Stimulated activated CD8-positive, alpha-beta memory T cell treated with anti-CD3 and anti-CD28 coated beads, Interleukin-15, amount 100 ng/mL, for 24 hours (primary cell): ENCODE results near the gene LYSMD4.

ENCODE experiments used
- DNase-seq: peaks from one replicate; pipeline ENCODE4 v3.0.0-alpha.2; 2020; ENCODE audit warnings: low read depth

The LYSMD4 gene

GRCh38 chr15:99731336-99732123, 1.7 kb downstream of the LYSMD4 start:
- no peak for DNase-seq

GRCh38 chr15:99729920-99730319, 3.3 kb downstream of the LYSMD4 start:
- no peak for DNase-seq

- DNase-seq: no peak
Measured at GRCh38 chr15:99729327-99729726, 3.9 kb downstream of the LYSMD4 start.

GRCh38 chr15:99728916-99729315, 4.3 kb downstream of the LYSMD4 start:
- no peak for DNase-seq

- DNase-seq: no peak
Measured at GRCh38 chr15:99727733-99728132, 5.5 kb downstream of the LYSMD4 start.

- no peak for DNase-seq
Measured at GRCh38 chr15:99727330-99727729, 5.9 kb downstream of the LYSMD4 start.

GRCh38 chr15:99726333-99726732, 6.9 kb downstream of the LYSMD4 start:
- DNase-seq: no peak

- DNase-seq: no peak
Measured at GRCh38 chr15:99722406-99722805, 10.8 kb downstream of the LYSMD4 start.

- DNase-seq: no peak
Measured at GRCh38 chr15:99721896-99722295, 11.3 kb downstream of the LYSMD4 start.

GRCh38 chr15:99721104-99721778, 12.0 kb downstream of the LYSMD4 start:
- no peak for DNase-seq

GRCh38 chr15:99720533-99720932, 12.7 kb downstream of the LYSMD4 start:
- no peak for DNase-seq

GRCh38 chr15:99719096-99719541, 14.1 kb downstream of the LYSMD4 start:
- DNase-seq: no peak

- no peak for DNase-seq
Measured at GRCh38 chr15:99718421-99718820, 14.8 kb downstream of the LYSMD4 start.

GRCh38 chr15:99717161-99718009, 15.9 kb downstream of the LYSMD4 start:
- no peak for DNase-seq

GRCh38 chr15:99716540-99717095, 16.6 kb downstream of the LYSMD4 start:
- no peak for DNase-seq

GRCh38 chr15:99712415-99712814, 20.8 kb downstream of the LYSMD4 start:
- no peak for DNase-seq

- DNase-seq: no peak
Measured at GRCh38 chr15:99711625-99712024, 21.6 kb downstream of the LYSMD4 start.

GRCh38 chr15:99709243-99709986, 23.8 kb downstream of the LYSMD4 start:
- no peak for DNase-seq

- DNase-seq: no peak
Measured at GRCh38 chr15:99708563-99708962, 24.7 kb downstream of the LYSMD4 start.

GRCh38 chr15:99707473-99708270, 25.6 kb downstream of the LYSMD4 start:
- no peak for DNase-seq
